NCI-H510A treated with DMSO at 0.1 percent for 48 hours (cell line): ENCODE measurements around the gene ADAMTS5.

Experiments used
- DNase-seq: peaks from one replicate; lab custom pipeline; 2025; lab: John Stamatoyannopoulos, UW

ADAMTS5 gene

DNA sequence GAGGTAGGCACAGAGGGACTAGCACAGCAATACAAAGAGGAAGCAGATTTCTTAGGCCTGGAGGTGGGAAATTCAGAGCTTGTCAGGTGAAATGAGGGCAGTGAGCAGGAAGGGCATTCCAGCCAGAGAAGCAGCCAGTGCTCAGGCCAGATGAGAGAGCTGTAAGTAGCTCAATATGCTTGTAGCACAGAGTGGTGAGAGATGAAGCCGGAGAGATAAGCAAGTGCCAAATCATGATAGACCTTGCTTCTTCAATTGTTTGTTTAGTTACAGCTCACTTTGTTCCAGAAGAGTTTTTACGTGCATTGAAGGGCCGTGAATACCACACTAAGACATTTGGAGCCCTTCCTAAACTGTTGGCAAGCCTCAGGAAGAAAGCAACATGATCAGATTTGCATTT is 79.6 kb downstream of the ADAMTS5 start:
- no peak for DNase-seq

DNA sequence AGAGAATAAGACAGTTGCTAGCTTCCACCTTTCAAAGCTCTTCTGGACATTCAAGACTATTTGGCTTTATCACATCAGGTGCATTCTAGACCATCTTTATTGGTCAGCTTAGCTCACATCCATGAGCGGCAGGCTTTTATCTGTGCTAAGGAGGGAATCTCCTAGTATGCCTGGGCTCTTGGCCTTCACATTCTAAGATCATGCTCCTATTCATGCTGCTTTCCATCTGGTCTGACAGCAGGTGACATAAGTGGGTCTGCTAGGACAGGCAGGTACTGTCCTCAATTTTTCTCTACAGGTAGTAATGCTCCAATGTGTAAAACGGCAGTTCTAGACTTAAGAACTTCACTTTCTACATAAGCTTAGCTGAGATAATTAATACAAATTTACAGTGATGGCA is 82.5 kb downstream of the ADAMTS5 start:
- no peak for DNase-seq

DNA sequence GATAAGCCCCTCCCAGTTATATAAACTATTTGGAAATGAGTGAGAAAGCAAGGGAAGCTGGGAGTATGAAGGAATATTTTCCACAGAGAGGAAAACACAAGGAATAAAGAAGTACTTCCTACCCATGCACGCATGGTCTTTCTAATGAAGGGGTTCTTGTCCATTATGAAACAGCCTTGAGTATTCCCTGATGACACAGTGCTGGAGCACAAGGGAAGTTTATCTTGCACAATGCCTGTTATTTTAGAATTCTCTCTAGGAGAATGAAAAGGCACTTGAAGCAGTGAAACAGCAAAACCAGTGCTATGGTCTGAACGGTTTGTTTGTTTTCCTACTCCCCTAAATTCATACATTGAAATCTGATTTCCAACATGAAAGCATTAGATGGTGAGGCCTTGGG is 83.1 kb downstream of the ADAMTS5 start:
- no peak for DNase-seq

DNA sequence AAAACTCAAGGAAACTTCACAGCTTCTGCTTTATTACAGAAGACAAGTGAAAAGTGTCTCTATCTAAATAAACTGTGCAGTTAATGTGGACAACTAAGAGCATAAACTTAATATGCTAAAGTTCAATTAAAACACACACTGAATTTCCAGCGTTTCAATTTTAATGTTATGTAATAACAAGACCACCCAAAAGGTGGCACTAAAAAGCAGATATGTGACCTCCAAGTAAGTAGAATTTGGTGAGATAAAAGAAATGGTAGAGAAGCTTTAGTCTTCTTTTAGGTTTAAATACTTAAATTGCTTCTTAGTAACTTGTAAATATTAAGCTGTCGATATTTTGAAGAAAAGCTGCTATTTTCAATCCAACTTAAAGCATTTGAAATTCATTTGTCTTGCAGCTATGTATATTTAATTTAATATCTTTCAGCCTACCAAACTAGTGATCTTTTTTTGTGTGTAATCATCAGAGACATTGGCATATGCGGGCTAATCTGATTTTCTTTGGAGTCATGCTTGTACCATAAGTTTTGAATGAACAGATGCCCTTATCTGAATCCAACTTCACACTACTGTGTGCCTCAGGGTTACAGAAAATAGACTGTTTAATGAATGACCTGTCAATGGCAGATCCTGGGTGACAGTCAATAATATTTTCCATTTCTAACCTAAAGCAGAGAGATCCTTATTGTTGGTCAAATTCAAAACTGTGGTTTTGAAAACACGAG is 85.2 kb downstream of the ADAMTS5 start:
- DNase-seq: no peak

DNA sequence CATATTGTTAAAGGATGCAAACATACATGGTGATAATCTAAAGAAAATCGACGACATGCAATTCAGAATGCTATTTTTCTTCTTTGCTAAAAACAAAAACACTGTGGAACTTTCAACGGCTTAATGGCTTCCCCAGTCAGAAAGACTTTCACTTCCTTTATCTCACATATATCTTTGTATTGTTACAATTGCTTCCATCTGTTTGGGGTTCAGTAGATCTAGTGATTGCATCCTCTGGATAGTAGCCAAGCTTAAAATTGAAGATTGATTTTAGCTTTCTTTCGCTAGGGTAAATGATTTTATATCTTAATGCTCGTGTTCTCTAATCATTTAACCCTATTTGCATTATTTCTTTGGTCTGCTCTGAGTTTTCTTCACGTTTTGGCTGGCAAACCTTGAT is 89.9 kb downstream of the ADAMTS5 start:
- no peak for DNase-seq

- DNase-seq: no peak
Observed at GRCh38 chr21:26874347-26874746, 92.5 kb downstream of the ADAMTS5 start.
